SK-N-MC (cell line): ENCODE data around the gene TGFBRAP1.

Source experiments
- DNase-seq: peaks from one replicate; pipeline ENCODE4 v3.0.0-alpha.2; 2011; ENCODE audit warnings: low read depth, low spot score
- H3K27ac ChIP-seq: fragments of 200-600 bp; sonication (generic); 2 replicates; pipeline ENCODE4 v1.5.1; 2016; ENCODE audit warnings: mixed run types
- H3K36me3 ChIP-seq: fragments of 200-600 bp; sonication (generic); 2 replicates; pipeline ENCODE4 v1.6.1; 2017; ENCODE audit warnings: antibody characterized with exemption, low read length, mixed read lengths; ENCODE audit not compliant: insufficient read depth
- H3K4me3 ChIP-seq: fragments of 200-600 bp; sonication (generic); 2 replicates; pipeline ENCODE4 v1.5.1; 2016
- H3K9ac ChIP-seq: fragments of 200-600 bp; sonication (generic); 2 replicates; pipeline ENCODE4 v1.8.0; 2017; ENCODE audit warnings: mixed run types, mixed read lengths; ENCODE audit not compliant: insufficient read length
- H3K9me3 ChIP-seq: fragments of 200-600 bp; sonication (generic); 2 replicates; pipeline ENCODE4 v1.6.1; 2017; ENCODE audit warnings: low read depth, mild to moderate bottlenecking, antibody characterized with exemption, low read length, moderate library complexity, mixed read lengths
- EZH2 ChIP-seq: fragments of 200-600 bp; sonication (generic); IDR thresholded peaks from one replicate; pipeline ENCODE4 v1.6.1; 2017; ENCODE audit warnings: antibody characterized with exemption
- FOXP2 ChIP-seq: optimal IDR thresholded peaks from 2 replicates; pipeline ENCODE3; 2011; ENCODE audit warnings: mild to moderate bottlenecking, moderate library complexity; ENCODE audit not compliant: insufficient read depth; ENCODE audit errors: extremely low read length, control extremely low read depth
- POLR2AphosphoS5 ChIP-seq: IDR thresholded peaks from 2 replicates; pipeline ENCODE4 v1.6.1; 2012; ENCODE audit warnings: mild to moderate bottlenecking, low read depth, low read length, borderline replicate concordance

Gene TGFBRAP1

GRCh38 chr2:105215586-105216192 lies 113.8 kb downstream of the TGFBRAP1 start:
- no peak for DNase-seq
- Histone ChIP-seq H3K4me3 (no peak overlapping the region), H3K9me3 (no peaks in the 10 kb centered on the region), H3K9ac (no peak overlapping the region), H3K36me3 (no peaks in the 10 kb centered on the region), H3K27ac (no peak overlapping the region)
- TF ChIP-seq EZH2: no peak
- TF ChIP-seq POLR2AphosphoS5: no peak
- TF ChIP-seq FOXP2: no peak
